ENCODE measurements around the gene SPEG. TPM values are rescaled to one million over a fixed set of nuclear protein-coding genes. Genes with fewer than 3 reads are reported as not detected.
"Not testable (repeated sequence)": the region's sequence is repeated elsewhere in the genome, so short reads cannot be mapped to it uniquely, and the experiment has no call there.

The SPEG gene
- total RNA-seq = 119 TPM
- long read RNA-seq, partial matches to known transcripts = 50 of 66 reads
- long read RNA-seq, other reads (novel, unspliced or antisense) = 6 of 66 reads

- no peak for DNase-seq (ENCODE audit: missing footprints)
- peak; percentile 35 for ATAC-seq
- intact Hi-C loops (cut with DNase I) = loop anchor here (1.0 to 5.0 kb wide), 3 partner anchors 18 to 42 kb away; no protein-coding TSS in a partner anchor
Observed at GRCh38 chr2:219434718-219435525, at the start of gene SPEG. Gene SPEG (plus strand): TSS chr2:219434843. CDS start chr2:219434978, 135 bp downstream.

GRCh38 chr2:219384859-219385258, 49.8 kb upstream of the SPEG start:
- intact Hi-C loops (cut with DNase I) = loop anchor here (5.0 kb wide), 2 partner anchors 108 to 208 kb away; partner anchors contain the start of genes CNPPD1, DNAJB2 and RETREG2
- DNase-seq (ENCODE audit: missing footprints) = no peak
- ATAC-seq = no peak

- intact Hi-C loops (cut with DNase I) = loop anchor here (5.0 kb wide), 2 partner anchors 109 to 209 kb away; partner anchors contain the start of genes CNPPD1, DNAJB2 and RETREG2
- ATAC-seq = no peak
- DNase-seq (ENCODE audit: missing footprints) = no peak
Observed at GRCh38 chr2:219385958-219386520, 48.6 kb upstream of the SPEG start.

GRCh38 chr2:219386532-219387280, 47.9 kb upstream of the SPEG start:
- DNase-seq (ENCODE audit: missing footprints) = no peak
- intact Hi-C loops (cut with DNase I) = loop anchor here (5.0 kb wide), 2 partner anchors 109 to 209 kb away; partner anchors contain the start of genes CNPPD1, DNAJB2 and RETREG2
- no peak for ATAC-seq

GRCh38 chr2:219387306-219388120, 47.1 kb upstream of the SPEG start, which contains the start of gene DNPEP:
Gene DNPEP (minus strand): TSS chr2:219387912. CDS start chr2:219387794, 118 bp downstream.
- DNase-seq (ENCODE audit: missing footprints) = peak; percentile 98
- intact Hi-C loops (cut with DNase I) = loop anchor here (5.0 kb wide), 2 partner anchors 110 to 210 kb away; partner anchors contain the start of genes CNPPD1, DNAJB2 and RETREG2
- peak; percentile 81 for ATAC-seq

- ATAC-seq = peak; percentile 90
- intact Hi-C loops (cut with DNase I) = loop anchor here (5.0 kb wide), 2 partner anchors 111 to 211 kb away; partner anchors contain the start of genes CNPPD1, DNAJB2 and RETREG2
- DNase-seq (ENCODE audit: missing footprints) = peak; percentile 99
Observed at GRCh38 chr2:219388121-219388906, 46.3 kb upstream of the SPEG start.

GRCh38 chr2:219388907-219389156, 45.8 kb upstream of the SPEG start:
- ATAC-seq (no peak), DNase-seq (ENCODE audit: missing footprints) (no peak)
- intact Hi-C loops (cut with DNase I) = loop anchor here (5.0 kb wide), 2 partner anchors 112 to 212 kb away; partner anchors contain the start of genes CNPPD1, DNAJB2 and RETREG2

GRCh38 chr2:219392754-219393153, 41.9 kb upstream of the SPEG start:
- ATAC-seq (no peak), DNase-seq (ENCODE audit: missing footprints) (no peak)
- intact Hi-C loops (cut with DNase I) = no loop called here

GRCh38 chr2:219395056-219395455, 39.6 kb upstream of the SPEG start:
- DNase-seq (ENCODE audit: missing footprints); intact Hi-C loops (cut with DNase I); ATAC-seq: not testable (repeated sequence)

GRCh38 chr2:219395609-219396008, 39.0 kb upstream of the SPEG start:
- DNase-seq (ENCODE audit: missing footprints) = no peak
- intact Hi-C loops (cut with DNase I) = no loop called here
- ATAC-seq = no peak

GRCh38 chr2:219396863-219397457, 37.7 kb upstream of the SPEG start:
- DNase-seq (ENCODE audit: missing footprints) (no peak), ATAC-seq (no peak)
- intact Hi-C loops (cut with DNase I) = no loop called here

GRCh38 chr2:219398721-219399363, 35.8 kb upstream of the SPEG start:
- no peak for ATAC-seq
- DNase-seq (ENCODE audit: missing footprints) = no peak
- intact Hi-C loops (cut with DNase I) = no loop called here

GRCh38 chr2:219399716-219400478, 34.7 kb upstream of the SPEG start:
- intact Hi-C loops (cut with DNase I) = loop anchor here (5.0 kb wide), 2 partner anchors 62 to 77 kb away; no protein-coding TSS in a partner anchor
- DNase-seq (ENCODE audit: missing footprints) (no peak), ATAC-seq (no peak)

GRCh38 chr2:219400562-219400961, 34.1 kb upstream of the SPEG start:
- ATAC-seq (no peak), DNase-seq (ENCODE audit: missing footprints) (no peak)
- intact Hi-C loops (cut with DNase I) = loop anchor here (5.0 kb wide), 2 partner anchors 62 to 77 kb away; no protein-coding TSS in a partner anchor

- intact Hi-C loops (cut with DNase I) = loop anchor here (5.0 kb wide), 2 partner anchors 61 to 76 kb away; no protein-coding TSS in a partner anchor
- DNase-seq (ENCODE audit: missing footprints) = no peak
- ATAC-seq = no peak
Observed at GRCh38 chr2:219401606-219402005, 33.0 kb upstream of the SPEG start.

Measured in Right ventricle myocardium inferior (tissue), 1 donor.